ENCODE measurements around the gene NCEH1.

Gene NCEH1

DNA sequence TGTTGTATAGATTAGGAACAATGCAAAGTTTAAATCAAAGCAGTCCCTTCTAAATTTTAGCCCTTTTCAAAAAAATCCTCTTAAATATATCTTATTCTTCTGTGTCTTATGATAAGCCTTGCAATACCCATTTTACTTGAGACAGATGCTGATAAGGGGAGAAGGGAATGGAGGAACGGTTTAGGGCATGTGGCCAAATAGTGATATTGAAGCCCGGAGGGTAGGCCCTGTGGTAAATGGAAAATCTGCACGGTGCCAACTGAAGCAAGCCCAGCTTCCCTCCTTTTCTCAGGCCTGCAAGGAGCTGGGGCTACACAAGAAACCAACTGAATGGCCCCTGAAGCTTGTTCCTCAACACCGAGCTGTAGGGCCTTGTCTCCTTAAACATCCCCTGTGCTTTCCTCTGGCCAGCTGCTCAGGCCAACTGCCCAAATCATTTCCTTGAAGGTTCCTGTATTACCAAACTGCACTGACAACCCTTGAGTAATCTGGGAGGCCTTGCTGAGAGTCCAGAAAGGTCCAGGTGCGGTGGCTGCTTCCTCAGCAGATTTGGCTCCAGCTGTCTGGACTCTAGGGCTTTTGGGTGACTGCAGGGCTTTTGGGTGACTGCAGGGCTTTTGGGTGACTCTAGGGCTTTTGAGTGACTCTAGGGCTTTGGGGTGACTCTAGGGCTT is 67.2 kb downstream of the NCEH1 start:
- DNase-seq: no peak

DNA sequence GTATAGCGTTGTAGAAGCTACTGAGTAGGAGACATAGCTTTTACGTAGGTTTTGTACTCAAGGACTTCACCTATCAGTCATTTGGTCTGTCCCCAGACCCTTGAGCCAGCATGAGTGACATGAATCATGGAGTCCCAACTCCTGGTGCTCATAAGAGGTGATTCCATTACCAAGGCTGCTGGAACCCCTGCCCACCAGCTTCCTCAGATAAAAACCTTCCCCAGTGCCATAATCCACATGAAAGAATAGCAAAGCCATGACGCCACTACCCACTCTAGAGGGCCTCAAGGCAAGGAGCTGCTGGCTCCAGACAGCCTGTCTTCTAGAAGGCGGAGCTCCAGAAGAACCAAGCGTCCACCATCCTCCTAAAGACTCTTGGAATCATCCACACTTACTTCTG is 69.6 kb downstream of the NCEH1 start:
- DNase-seq: no peak

DNA sequence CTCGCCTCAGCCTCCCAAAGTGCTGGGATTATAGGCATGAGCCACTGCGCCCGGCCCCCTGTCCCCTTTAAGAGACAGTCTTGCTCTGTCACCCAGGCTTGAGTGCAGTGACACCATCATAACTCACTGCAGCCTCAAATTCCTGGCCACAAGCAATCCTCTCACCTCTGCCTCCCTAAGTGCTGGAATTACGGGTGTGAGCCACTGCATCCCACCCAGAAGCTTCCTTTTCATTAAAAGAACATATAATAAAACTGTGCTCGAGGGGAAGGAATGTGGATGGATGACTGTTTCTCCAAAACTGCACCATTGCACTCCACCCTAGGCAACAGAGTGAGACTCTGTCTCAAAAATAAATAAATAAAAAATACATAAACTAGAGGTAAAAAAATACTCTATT is 70.1 kb downstream of the NCEH1 start:
- DNase-seq: peak; percentile 34

DNA sequence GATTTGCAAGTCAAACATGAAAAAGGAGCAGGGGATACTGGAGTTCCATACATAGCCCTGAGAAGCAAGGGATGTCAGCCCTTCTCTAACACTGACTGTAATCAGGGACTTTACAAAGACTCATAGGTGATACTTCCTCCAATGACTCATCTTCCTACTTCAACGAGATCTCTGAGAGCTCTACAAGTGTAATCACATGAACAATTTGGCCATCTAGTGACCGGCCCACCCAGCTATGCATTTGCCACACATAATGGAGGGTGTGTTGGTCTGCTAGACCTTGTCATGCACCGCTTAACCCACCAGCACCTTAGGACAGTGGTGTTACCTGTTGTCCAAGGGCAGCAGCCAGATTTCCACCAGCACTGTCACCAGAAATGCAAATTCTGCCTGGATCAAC is 75.3 kb downstream of the NCEH1 start:
- DNase-seq: no peak

DNA sequence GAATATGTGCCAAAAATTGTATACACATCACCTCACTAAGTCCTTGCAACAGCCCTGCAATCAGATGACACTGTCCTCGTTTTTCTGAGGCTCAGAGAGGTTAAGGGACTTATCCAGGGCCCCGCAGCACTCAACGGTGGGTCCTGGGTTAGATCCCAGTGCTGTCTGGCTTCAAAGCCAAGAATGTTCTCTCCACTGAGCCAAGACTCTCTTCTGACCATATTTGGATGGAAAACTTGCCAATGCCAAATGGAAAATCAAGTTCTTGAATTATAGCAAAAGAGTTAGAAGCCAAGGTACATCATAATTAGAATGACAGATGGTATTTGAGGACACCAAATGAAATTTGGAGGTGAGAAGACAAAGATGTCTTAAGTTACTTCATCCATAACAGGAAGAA is 75.9 kb downstream of the NCEH1 start:
- no peak for DNase-seq

DNA sequence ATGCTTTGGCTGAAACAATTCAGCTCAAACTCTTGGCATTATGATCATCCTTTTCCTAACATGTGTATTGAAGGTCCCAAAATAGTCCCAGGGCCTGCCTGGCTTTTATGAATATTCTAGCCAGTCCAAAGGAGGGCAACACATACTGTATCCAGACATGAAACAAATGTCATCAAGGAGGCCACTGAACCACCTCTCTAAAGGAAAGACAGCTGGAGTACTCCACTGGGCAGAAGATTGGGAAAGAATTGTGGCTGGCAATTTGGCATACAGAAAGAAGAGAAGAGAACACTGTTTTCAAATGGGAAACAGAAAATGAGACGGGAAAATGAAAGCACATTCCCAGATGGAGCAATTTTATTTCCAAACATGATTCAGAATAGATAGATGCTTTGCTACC is 80.6 kb downstream of the NCEH1 start:
- DNase-seq: no peak

DNA sequence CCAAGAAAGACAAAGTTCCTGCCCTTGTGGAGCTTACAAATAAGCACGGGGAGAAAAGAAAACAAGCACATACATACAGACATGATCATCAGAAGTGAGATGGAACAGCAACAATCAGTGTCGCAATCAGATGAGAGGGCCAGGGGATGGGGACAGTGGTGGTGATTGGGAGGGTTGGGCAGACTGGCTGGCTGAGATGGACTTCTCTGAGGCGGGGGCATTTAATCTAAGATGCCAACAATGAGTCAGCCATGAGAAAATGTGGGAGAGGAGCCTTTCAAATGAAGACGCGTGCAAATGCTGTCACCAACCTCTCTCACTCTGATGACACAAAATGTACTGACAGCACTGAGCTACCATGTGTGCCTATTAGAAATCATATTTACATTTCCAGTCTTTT is 81.4 kb downstream of the NCEH1 start:
- DNase-seq: peak; percentile 80

DNA sequence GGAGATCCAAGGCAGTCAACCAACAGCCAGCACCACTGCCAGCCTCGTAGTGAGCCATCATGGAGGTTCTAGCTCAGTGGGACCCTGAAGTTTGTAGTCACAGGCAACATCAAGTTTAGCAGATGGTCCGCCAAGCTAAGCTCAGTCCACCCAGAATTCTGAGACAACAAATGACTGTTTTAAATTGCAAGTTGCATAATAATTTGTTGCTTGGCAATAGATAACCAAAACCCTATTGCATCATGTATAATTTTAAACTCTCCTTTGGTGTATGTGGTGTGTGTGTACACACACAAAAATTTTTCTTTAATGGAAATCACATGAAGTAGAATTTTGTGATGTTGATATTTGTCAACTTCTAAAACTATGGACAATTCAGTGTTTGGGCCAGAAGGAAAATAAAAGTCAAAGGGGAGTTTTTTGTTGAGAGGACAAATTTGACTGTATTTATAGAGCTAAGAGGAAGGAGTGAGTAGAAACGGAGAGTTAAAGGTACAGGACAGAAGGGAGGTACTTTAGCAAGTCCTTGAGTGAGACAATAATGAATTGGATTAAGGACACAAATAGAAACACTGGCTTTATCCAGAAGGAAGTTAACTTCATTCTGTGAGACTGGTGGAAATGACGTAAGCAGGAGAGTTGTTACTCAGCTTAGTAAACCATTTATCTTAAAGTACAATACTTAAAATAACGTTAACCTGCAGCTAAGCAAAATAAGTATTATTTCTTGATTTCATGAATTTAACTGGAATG is 83.6 kb downstream of the NCEH1 start:
- DNase-seq: no peak

DNA sequence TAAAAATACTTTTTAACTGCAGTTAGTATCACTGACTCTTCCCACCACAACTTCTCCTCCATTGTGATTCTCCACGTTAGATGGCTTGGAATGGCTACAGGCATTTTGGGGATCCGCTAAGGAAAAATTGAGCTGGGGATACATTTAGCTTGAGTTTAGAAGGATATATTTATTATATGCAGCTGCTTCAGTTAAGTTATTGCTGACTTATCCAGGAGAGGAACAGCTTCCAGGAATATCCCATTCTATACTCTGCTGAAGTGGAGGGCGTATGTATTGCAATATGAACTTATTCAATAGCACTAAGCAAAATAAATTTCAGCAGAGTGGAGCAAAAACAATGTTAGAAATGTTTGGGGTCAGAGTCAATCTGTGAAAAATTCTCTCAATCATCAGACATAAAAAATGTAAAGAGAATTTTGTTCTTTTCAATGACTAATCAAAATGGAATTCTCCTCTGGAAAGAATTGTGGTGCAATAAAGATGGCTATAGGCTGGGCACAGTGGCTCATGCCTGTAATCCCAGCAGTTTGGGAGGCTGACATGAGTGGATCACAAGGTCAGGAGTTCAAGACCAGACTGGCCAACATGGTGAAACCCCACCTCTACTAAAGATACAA is 84.7 kb downstream of the NCEH1 start:
- DNase-seq: peak; percentile 90

DNA sequence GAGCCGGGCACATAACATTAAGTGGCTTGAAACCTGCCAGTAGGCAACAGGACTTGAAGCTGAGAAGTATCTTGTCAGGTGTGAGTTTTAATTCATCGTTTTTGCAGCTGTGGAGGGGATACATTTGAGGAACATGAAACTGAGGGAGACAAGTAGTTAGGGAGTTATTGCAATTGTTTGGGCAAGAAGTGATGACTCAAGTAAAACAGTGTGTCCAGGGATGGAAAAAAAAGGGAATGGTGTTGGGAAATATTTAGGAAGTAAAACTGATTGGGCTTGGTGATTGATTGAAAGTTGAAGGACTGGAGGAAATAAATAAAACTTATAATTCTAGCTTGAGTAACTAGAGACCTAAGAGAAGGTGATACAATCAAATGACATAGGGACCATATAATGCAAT is 85.5 kb downstream of the NCEH1 start:
- DNase-seq: peak; percentile 17

DNA sequence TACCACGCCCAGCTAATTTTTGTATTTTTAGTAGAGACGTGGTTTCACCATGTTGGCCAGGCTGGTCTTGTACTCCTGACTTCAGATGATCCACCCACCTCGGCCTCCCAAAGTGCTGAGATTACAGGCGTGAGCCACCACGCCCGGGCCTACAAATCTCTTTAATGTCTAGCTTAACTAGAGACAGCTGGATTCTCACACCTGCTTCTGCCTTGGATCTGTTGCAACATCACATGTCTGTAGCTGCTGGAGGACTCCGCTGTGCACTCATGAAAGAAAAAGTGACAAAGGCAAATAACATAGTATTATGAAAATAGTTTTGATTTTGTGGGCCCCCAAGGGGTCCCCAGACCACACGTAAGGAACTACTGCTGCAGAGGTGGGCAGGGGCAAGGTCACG is 85.9 kb downstream of the NCEH1 start:
- no peak for DNase-seq

DNA sequence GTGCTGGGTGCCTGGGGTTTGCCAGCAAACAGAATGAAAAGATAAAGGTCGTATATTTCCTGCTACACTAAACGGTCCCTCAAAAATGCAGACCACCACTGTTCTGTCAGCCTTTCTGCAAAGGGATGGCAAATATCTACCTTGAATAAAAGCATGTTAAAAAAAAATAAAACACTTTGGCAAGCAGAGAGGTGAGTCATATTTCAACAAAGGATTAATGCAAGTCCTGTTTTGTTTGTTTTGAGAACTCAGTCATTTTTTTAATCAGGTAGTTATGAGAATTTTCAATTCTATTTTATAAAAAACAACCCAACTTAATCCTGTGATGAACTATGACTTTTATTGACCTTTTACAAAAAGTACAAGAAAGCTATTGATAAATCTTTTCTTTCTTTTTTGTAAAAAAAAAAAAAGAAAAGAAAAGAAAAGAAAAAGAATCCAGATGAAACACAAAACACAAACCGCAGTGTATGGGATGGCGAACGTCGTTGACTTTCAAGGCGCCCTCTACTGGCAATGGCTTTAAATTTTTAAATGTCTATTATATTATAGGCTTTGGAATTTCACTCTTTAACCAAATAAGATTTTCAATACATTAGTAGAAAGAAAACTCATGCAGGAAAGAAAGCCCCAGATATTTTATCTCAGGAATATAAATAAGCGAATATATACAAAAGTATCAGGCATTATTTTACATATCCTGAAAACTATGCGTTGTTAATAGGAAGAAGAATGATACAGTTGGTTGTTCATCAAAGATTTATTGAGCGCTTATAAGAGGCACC is 87.8 kb downstream of the NCEH1 start:
- DNase-seq: peak; percentile 45

DNA sequence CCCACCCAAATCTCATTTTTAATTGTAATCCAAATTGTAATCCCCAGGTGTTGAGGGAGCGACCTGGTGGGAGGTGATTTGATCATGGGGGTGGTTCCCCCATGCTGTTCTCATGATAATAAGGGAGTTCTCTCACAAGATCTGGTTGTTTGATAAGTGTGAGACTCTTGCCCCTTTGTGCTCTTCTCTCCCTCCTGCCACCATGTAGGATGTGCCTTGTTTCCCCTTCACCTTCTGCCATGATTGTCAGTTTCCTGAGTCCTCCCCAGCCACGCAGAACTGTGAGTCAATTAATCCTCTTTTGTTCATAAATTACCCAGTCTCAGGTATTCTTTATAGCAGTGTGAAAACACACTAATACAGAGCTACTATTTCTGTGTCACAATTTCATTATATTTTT is 88.7 kb downstream of the NCEH1 start:
- DNase-seq: no peak

DNA sequence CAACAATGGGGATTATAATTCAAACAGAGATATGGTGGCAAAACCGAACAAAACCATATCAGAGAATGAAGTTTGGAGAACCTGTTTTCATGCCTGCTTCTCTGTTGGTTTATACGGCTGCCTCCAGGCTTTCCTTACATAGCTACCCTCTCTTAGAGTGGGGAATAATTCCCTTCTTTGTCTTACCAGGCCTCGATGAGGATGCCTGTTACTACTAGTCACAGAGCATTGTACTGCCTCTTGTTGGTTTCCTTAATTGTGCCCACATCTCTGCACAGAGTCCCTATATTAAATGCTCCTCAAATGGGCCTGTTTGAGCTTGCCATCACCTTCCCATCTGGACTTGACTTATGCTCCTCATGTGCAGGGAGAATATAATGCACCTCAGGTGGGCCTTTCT is 92.9 kb downstream of the NCEH1 start:
- no peak for DNase-seq

DNA sequence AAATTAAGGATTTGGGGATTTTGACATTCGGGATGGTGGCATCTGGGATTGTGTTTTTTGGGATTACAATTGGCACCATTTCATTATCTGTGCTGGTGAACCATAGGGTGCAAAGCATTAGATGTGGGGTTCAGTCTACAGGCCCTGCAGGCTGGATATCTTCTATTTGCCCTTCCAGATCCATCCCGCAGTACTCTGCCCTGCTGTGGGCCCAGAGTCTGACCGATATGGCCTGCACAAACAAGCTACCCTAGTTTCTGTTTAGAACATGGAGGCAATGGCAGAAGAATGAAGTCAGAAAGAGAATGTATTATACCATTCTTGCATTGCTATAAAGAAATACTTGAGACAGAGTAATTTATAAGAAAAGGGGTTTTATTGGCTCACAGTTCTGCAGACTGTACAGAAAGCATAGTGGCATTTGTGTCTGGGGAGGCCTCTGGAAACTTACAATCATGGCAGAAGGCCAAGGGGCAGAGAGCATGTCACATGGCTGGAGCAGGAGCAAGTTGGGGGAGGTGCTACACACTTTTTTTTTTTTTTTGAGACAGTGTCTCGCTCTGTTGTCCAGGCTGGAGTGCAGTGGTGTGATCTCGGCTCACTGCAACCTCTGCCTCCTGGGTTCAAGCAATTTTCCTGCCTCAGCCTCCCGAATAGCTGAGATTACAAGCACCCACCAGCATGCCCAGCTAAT is 93.7 kb downstream of the NCEH1 start:
- DNase-seq: no peak

DNA sequence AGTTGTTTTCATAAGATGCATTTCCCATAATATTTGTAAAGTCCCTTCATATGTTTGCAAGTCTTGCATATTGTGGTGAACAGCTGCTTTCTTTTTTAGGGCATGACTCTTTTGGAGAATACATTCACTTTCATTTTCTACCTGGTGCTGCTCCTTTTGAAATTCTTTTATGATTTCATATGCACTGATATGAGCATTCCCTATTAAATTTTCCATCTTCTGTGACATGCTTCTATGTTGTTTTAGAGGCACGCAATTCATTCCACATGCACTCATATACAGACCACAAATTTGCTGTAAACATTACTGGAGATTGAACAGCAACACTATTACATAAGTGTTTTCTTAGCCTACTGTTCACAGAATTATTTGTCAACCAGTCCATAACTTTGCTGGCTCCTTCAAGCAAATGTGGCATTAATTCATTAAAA is 94.8 kb downstream of the NCEH1 start:
- no peak for DNase-seq

DNA sequence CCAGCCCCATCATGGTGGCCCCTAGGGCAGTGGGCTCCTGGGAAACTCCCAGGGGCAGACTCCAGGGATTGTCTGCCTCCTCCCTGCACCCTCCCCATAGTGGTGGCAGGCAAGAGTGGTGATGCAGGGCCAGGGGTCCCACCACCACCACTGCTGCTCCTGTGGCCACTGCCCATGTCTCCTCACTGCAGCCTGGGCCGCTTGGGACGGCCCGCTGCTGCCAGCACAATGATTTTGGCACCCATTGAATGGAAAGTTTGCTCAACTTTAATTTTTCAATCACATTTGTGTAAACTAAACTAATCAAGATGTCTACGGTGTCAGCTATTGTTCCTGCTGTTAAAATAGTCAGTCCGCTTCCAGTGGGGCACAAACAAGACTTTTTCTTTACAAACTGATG is 95.6 kb downstream of the NCEH1 start:
- DNase-seq: no peak

DNA sequence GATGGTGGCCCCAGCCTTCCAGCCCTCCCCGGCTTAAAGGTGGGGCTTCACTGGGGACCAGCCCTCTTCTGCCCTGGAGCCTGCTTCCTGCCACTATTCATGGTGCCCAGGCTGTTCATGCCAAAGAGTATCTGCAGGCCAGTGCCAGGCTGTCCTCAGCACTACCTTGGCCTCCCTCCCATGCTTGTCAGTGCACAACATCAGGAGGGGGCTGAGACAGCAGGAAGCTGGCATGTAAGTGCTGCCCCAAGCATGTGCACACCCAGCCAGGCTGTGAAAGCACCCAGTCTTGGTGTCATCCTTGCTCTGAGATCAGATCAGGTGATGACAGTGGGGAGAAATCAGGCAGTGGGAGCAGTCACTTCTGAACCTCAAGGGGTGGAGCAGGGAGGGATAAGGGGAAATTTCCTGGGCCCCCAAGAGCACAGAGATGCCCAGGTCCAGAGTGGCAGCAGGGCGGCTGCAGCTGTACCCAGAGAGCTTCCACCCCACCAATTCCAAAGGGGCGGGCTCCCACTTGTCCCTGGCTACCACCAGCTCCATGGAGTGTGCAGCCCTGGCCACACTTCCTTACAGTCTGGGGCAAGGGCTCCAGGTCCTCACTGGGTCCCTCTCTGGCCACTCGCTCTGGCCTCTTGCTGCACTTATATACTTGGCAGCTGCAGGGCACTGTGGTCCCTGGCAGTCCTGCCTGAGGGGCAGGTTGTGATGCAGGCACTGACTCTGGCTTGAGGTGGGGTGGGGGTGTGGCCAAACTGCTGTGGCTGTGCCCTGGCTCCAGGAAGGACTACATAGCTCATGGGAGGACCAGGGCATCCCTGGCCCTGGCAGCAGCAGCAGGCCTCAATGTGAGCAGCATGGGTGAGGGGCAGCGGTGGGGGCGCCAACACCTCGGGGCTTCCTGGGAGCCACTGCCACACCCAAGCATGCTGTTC is 96.3 kb downstream of the NCEH1 start:
- DNase-seq: no peak

DNA sequence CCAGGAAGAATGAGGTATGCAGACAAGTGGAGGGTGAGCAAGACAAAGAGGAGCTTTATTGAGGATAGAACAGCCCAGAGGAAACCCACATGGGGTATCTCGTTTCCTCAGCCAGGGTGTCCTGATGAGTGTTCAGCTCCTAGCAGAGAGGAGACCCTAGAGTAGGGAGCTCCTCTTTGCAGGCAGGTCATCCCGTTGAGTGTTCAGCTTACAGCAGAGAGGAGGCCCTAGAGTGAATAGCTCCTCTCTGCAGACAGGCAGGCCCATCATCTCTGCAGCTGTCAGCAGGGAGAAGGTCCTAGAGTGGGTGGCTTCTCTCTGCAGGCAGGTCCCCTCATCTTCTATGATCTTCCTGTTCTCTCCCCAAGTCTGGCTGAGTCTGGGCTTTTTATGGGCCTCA is 97.0 kb downstream of the NCEH1 start:
- DNase-seq: no peak

DNA sequence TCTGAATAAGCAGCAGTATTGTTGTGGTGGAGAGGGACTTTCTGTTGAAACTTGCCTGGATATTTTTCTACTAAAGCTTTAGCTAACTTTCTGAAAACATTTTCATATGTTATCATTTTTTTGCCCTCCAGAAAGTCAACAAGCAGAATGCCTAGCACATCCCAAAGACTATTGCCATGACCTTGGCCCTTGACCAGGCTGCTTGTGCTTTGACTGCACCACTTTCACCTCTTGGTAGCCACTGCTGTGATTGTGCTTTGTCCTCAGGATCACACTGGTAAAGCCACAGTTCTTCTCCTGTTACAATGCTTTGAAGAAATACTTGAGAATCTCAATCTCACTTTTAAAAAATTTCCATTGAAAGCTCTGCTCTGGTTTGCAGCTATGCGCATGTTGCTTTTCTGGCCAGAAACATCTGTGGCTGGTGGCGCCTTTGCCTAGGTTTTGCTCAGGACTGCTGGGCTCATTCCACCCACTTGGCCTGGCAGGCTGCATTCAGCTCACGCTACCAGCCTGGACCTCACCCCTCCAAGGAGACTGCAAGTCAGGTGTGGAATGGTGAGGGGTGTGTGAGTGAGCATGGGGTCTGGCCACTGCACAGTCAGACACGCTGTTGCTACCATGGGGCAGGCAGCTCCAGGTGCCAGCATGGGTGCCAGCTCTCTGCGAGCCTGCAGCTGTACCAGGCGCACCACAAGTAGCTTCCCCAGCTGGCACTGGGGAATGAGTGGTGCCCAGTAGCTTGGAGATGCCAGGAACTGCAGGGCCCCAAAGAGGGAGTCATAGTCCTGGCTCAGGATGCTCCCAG is 97.8 kb downstream of the NCEH1 start:
- no peak for DNase-seq

DNA sequence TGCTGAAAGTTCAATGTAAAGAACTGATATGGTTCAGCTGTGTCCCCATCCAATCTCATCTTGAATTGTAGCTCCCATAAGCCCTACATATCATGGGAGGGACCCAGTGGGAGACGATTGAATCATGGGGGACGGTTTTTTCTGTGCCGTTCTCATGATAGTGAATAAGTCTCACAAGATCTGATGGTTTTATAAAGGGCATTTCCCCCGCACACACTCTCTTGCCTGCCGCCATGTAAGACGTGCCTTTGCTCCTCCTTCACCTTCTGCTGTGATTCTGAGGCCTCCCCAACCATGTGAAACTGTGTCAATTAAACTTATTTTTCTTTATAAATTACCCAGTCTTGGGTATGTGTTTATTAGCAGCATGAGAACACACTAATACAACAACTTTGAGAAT is 101.1 kb downstream of the NCEH1 start:
- DNase-seq: no peak

Data from fibroblast of skin of back (primary cell).